ENCODE measurements around the gene YAP1.

GRCh38 chr11:102237096-102237735 is 127.0 kb downstream of the YAP1 start:
- TF ChIP-seq POLR2A (IDR thresholded peaks at IDR 0.05; ENCODE audit: low read depth, low read length) = no peak
- TF ChIP-seq SPI1 (IDR thresholded peaks at IDR 0.05; ENCODE audit: low read depth, low read length) = no peak
- no peak for TF ChIP-seq PAX5 (IDR thresholded peaks at IDR 0.05; ENCODE audit: insufficient read depth, low read length, severe bottlenecking)
